ENCODE results near the gene PLEKHG3.

GRCh38 chr14:64722842-64723447 lies 18.7 kb downstream of the PLEKHG3 start:
- TF ChIP-seq TAF1 (IDR thresholded peaks at IDR 0.05; ENCODE audit: low read depth) (no peak), MAX (IDR thresholded peaks at IDR 0.05) (no peak), RAD21 (IDR thresholded peaks at IDR 0.05; ENCODE audit: low read depth) (no peak), EGR1 (IDR thresholded peaks at IDR 0.05) (no peak), CEBPB (IDR thresholded peaks at IDR 0.05) (no peak)
